H1 (cell line): Measurements from ENCODE around the gene TMEM255B. TPM values are rescaled to one million over a fixed set of nuclear protein-coding genes. Genes with fewer than 3 reads are reported as not detected.

Source experiments
- CTCF ChIA-PET: fragments of 300-600 bp; sonication (Branson Sonifier 250); formaldehyde crosslinking; loops from one replicate; lab custom pipeline; 2021; ENCODE audit not compliant: partially characterized antibody; lab: Charles Lee
- POLR2A ChIA-PET: fragments of 300-600 bp; sonication (Branson Sonifier 250); formaldehyde crosslinking; loops from one replicate; lab custom pipeline; 2021; ENCODE audit warnings: inconsistent platforms; ENCODE audit not compliant: partially characterized antibody; lab: Charles Lee
- DNase-seq, 2 experiments: peaks; one replicate each; pipeline versions ENCODE4 v3.0.0 to v3.0.0-alpha.2; 2010 to 2022; ENCODE audit warnings: low spot score in 2 of 2, low read depth in 1 of 2, mixed read lengths in 1 of 2
- FAIRE-seq: peaks from 2 replicates; lab custom pipeline; 2011; peaks lifted over from hg19 to GRCh38; lab: Jason Lieb, UNC
- H2AFZ ChIP-seq: 2 replicates; pipeline ENCODE4 v1.8.1; 2012; ENCODE audit warnings: low read length, inconsistent platforms
- H2AK5ac ChIP-seq: 2 replicates; pipeline ENCODE4 v1.6.1; 2013; ENCODE audit warnings: low read depth, low read length
- H2BK120ac ChIP-seq: replicated peaks from 2 replicates; pipeline ENCODE3; 2013; ENCODE audit warnings: low read depth, low read length, inconsistent platforms
- H2BK12ac ChIP-seq: 2 replicates; pipeline ENCODE4 v1.6.1; 2013; ENCODE audit warnings: low read depth, low read length
- H2BK15ac ChIP-seq: 2 replicates; pipeline ENCODE4 v1.6.1; 2013; ENCODE audit warnings: low read length
- H2BK20ac ChIP-seq: 2 replicates; pipeline ENCODE4 v1.6.1; 2013; ENCODE audit warnings: low read length
- H2BK5ac ChIP-seq: 2 replicates; pipeline ENCODE4 v1.6.1; 2013; ENCODE audit warnings: low read depth, low read length
- H3K14ac ChIP-seq: 2 replicates; pipeline ENCODE4 v1.6.1; 2013; ENCODE audit warnings: inconsistent platforms; ENCODE audit not compliant: insufficient read length
- H3K18ac ChIP-seq: 2 replicates; pipeline ENCODE4 v1.6.1; 2013; ENCODE audit warnings: low read length; ENCODE audit errors: extremely low read depth
- H3K23ac ChIP-seq: 2 replicates; pipeline ENCODE4 v1.6.1; 2013; ENCODE audit warnings: inconsistent platforms; ENCODE audit not compliant: insufficient read length
- H3K23me2 ChIP-seq: 2 replicates; pipeline ENCODE4 v1.6.1; 2013; ENCODE audit warnings: low read depth, low read length
- H3K27ac ChIP-seq: 2 replicates; pipeline ENCODE4 v1.6.1; 2011; ENCODE audit warnings: low read depth, low read length, inconsistent platforms
- H3K27me3 ChIP-seq, 4 experiments: replicated peaks in 1 of 4; 1 replicate in 1 of 4; 2 replicates in 3 of 4; pipeline versions ENCODE4 v1.6.1 to v1.8.1; 2011 to 2013; ENCODE audit warnings: low read length in 3 of 4, mild to moderate bottlenecking in 3 of 4, inconsistent platforms in 2 of 4, mixed read lengths in 2 of 4, moderate library complexity in 1 of 4; ENCODE audit not compliant: control insufficient read depth in 3 of 4, insufficient read depth in 3 of 4; ENCODE audit errors: extremely low read depth in 1 of 4
- H3K36me3 ChIP-seq, 4 experiments: 2 replicates each; pipeline versions ENCODE4 v1.6.1 to v1.8.1; 2011 to 2013; ENCODE audit warnings: mild to moderate bottlenecking in 4 of 4, low read length in 3 of 4, moderate library complexity in 2 of 4, control low read depth in 1 of 4, inconsistent platforms in 1 of 4; ENCODE audit not compliant: insufficient read depth in 4 of 4, control insufficient read depth in 2 of 4
- H3K4ac ChIP-seq: replicated peaks from 2 replicates; pipeline ENCODE3; 2013; ENCODE audit warnings: low read length, low read depth, mixed read lengths, inconsistent platforms; ENCODE audit not compliant: insufficient read length
- H3K4me1 ChIP-seq, 4 experiments: replicated peaks in 1 of 4; 1 replicate in 1 of 4; 2 replicates in 3 of 4; pipeline versions ENCODE4 v1.6.1 to v1.8.1; 2011 to 2013; ENCODE audit warnings: low read length in 3 of 4, inconsistent platforms in 2 of 4, mixed read lengths in 1 of 4; ENCODE audit not compliant: insufficient read depth in 4 of 4, control insufficient read depth in 3 of 4
- H3K4me2 ChIP-seq, 2 experiments: 2 replicates each; pipeline versions ENCODE4 v1.6.1 to v1.8.1; 2011 to 2013; ENCODE audit warnings: low read depth in 2 of 2, low read length in 2 of 2, control low read depth in 1 of 2, inconsistent platforms in 1 of 2, mild to moderate bottlenecking in 1 of 2; ENCODE audit not compliant: insufficient read depth in 1 of 2
- H3K4me3 ChIP-seq, 4 experiments: fragments of 200-600, 300-600 bp in 1 of 4; sonication (generic), shearing (Covaris generic), sonication (Bioruptor Twin) in 1 of 4; 2 replicates each; pipeline versions ENCODE4 v1.5.1 to v1.8.1; 2011 to 2016; ENCODE audit warnings: low read length in 4 of 4, low read depth in 3 of 4, control low read depth in 2 of 4, inconsistent platforms in 2 of 4, mild to moderate bottlenecking in 2 of 4, mixed read lengths in 1 of 4, moderate library complexity in 1 of 4; ENCODE audit not compliant: insufficient read depth in 2 of 4; ENCODE audit errors: extremely low read depth in 1 of 4
- H3K56ac ChIP-seq: replicated peaks from 2 replicates; pipeline ENCODE3; 2013; ENCODE audit warnings: low read depth, mild to moderate bottlenecking, mixed read lengths, low read length, inconsistent platforms; ENCODE audit not compliant: insufficient read length
- H3K79me1 ChIP-seq: 2 replicates; pipeline ENCODE4 v1.6.1; 2013; ENCODE audit warnings: low read depth, low read length, control low read depth
- H3K79me2 ChIP-seq, 2 experiments: 2 replicates each; pipeline versions ENCODE4 v1.6.1 to v1.8.1; 2012 to 2013; ENCODE audit warnings: low read length in 2 of 2, mild to moderate bottlenecking in 2 of 2, inconsistent platforms in 1 of 2; ENCODE audit not compliant: insufficient read depth in 2 of 2, control insufficient read depth in 1 of 2
- H3K9ac ChIP-seq, 4 experiments: replicated peaks in 1 of 4; 1 replicate in 1 of 4; 2 replicates in 3 of 4; pipeline versions ENCODE4 v1.6.1 to v1.8.1; 2011 to 2013; ENCODE audit warnings: low read depth in 3 of 4, low read length in 3 of 4, control low read depth in 2 of 4, mild to moderate bottlenecking in 2 of 4, moderate library complexity in 2 of 4, inconsistent platforms in 1 of 4; ENCODE audit errors: extremely low read depth in 1 of 4
- H3K9me3 ChIP-seq, 2 experiments: 2 replicates each; pipeline versions ENCODE4 v1.6.1 to v1.8.1; 2012 to 2013; ENCODE audit warnings: mild to moderate bottlenecking in 2 of 2, moderate library complexity in 2 of 2, control low read depth in 1 of 2, inconsistent platforms in 1 of 2, low read depth in 1 of 2, low read length in 1 of 2, mixed read lengths in 1 of 2; ENCODE audit not compliant: insufficient read depth in 2 of 2
- H4K20me1 ChIP-seq, 2 experiments: replicated peaks in 1 of 2; 2 replicates each; pipeline versions ENCODE3 to v1.8.1; 2011 to 2013; ENCODE audit warnings: inconsistent platforms in 2 of 2, low read length in 2 of 2, mild to moderate bottlenecking in 1 of 2; ENCODE audit not compliant: insufficient read depth in 2 of 2, control insufficient read depth in 1 of 2
- H4K5ac ChIP-seq: 2 replicates; pipeline ENCODE4 v1.6.1; 2013; ENCODE audit warnings: low read length, low read depth, mixed read lengths, inconsistent platforms; ENCODE audit not compliant: insufficient read length
- H4K8ac ChIP-seq: 2 replicates; pipeline ENCODE4 v1.8.0; 2013; ENCODE audit warnings: mild to moderate bottlenecking, moderate library complexity, low read length, inconsistent platforms; ENCODE audit not compliant: insufficient read depth; ENCODE audit errors: extremely low read depth
- H4K91ac ChIP-seq: replicated peaks from 2 replicates; pipeline ENCODE3; 2013; ENCODE audit warnings: low read length, mixed read lengths, inconsistent platforms; ENCODE audit not compliant: insufficient read length
- NANOG ChIP-seq: IDR thresholded peaks from 2 replicates; pipeline ENCODE4 v1.6.1; 2011; ENCODE audit warnings: low read length, low read depth, mild to moderate bottlenecking, inconsistent platforms; ENCODE audit not compliant: insufficient read depth, poor library complexity, severe bottlenecking
- SIRT6 ChIP-seq: IDR thresholded peaks from one replicate; pipeline ENCODE4 v1.7.1; 2012; ENCODE audit warnings: low read length, inconsistent platforms
- YY1 ChIP-seq: IDR thresholded peaks from 2 replicates; pipeline ENCODE4 v1.6.1; 2011; ENCODE audit warnings: low read depth, mild to moderate bottlenecking, low read length
- WGBS, 2 experiments: shearing (Covaris generic) in 1 of 2; methylation state at CpG; one replicate each; pipeline versions ENCODE4 v1.1.6 to v1.1.7; 2013 to 2015; ENCODE audit warnings: low lambda C conversion rate in 2 of 2, mixed read lengths in 2 of 2, inconsistent platforms in 1 of 2, low coverage in 1 of 2, missing lambda C conversion rate in 1 of 2; ENCODE audit not compliant: insufficient replicate concordance in 2 of 2, insufficient coverage in 1 of 2, insufficient read length in 1 of 2; ENCODE audit errors: extremely low coverage in 1 of 2, missing lambda C conversion rate in 1 of 2; 5-methylcytosine and 5-hydroxymethylcytosine counted together
- polyA plus RNA-seq, 7 experiments: library from polyadenylated mRNA; depleted of rRNA in 3 of 7; stranded (reverse) in 5 of 7; unstranded in 2 of 7; fragments of >200 nt in 5 of 7; fragments of 200-250 nt in 2 of 7; gene quantifications; 1 replicate in 5 of 7; 2 replicates in 1 of 7; 4 replicates in 1 of 7; pipeline versions ENCODE4 v1.2.1 to v1.2.3, GENCODE V29; 2011 to 2013; ENCODE audit warnings: missing spikeins in 2 of 7, mixed read lengths in 2 of 7
- total RNA-seq: library from RNA; stranded (reverse); fragmentation: NEBNext Ultra II Directional; extraction: Animal tissue kit (Norgen Biotek cat#: 25700); gene quantifications from 2 replicates; pipeline ENCODE4 v1.2.1, GENCODE V29; 2021

Gene TMEM255B
- total and polyA plus RNA-seq, 2 of the 8 experiments (the other 6 are each of a cell fraction or from before 2014, with no cell fraction given): 3.4 to 4.4 TPM

GRCh38 chr13:113783966-113784644, 25.1 kb downstream of the TMEM255B start:
- Histone ChIP-seq H3K27me3 (no peaks in the 10 kb centered on the region), H3K4ac (no peak overlapping the region), H2BK5ac (no peak overlapping the region), H3K9me3 (peaks cover 3 to 7% of the 10 kb centered on the region in 2 experiments; a peak in 3 of 4 replicates), H3K4me3 (no peak overlapping the region), H2BK20ac (no peak overlapping the region), H3K23ac (no peak overlapping the region), H3K4me1 (peaks cover 0 to 6% (median 1%) of the 10 kb centered on the region in 4 experiments; a peak in 2 of 7 replicates), H3K36me3 (peaks cover 0 to 5% (median 0%) of the 10 kb centered on the region in 4 experiments; a peak in 1 of 8 replicates), H2BK120ac (no peak overlapping the region), H3K23me2 (peaks cover 6% of the 10 kb centered on the region; the same call in 1 of the 2 replicates), H4K91ac (no peak overlapping the region), H4K8ac (no peak overlapping the region), H2BK12ac (no peak overlapping the region), H2AFZ (no peak overlapping the region), H3K14ac (no peak overlapping the region), H3K56ac (no peak overlapping the region), H3K79me1 (no peaks in the 10 kb centered on the region)
- POLR2A ChIA-PET: no interaction called here
- 85% methylated on average over 10 of the region's 10 CpGs; no CpG with 5 or more reads in 1 of the 2 experiments for WGBS, 2 experiments
- FAIRE-seq: no peak
- TF ChIP-seq SIRT6 (no peak), NANOG (no peak), YY1 (no peak)
- TF ChIP-seq, all 59 proteins: peak for 0
- Histone ChIP-seq H4K20me1 (peaks cover 0 to 3% of the 10 kb centered on the region in 2 experiments), H3K4me2 (no peak overlapping the region), H2AK5ac (no peak overlapping the region), H4K5ac (no peak overlapping the region), H3K79me2 (peaks cover 0 to 3% of the 10 kb centered on the region in 2 experiments; a peak in 1 of 4 replicates), H3K18ac (no peak overlapping the region), H2BK15ac (no peak overlapping the region), H3K9ac (no peak overlapping the region), H3K27ac (no peak overlapping the region)
- CTCF ChIA-PET: no interaction called here
- no peak for DNase-seq
